RWPE2 (cell line): ENCODE results near the gene MYO10.
A peak's percentile ranks its signal among the peaks of the same experiment; 100 is the strongest.

Experiments used
- ATAC-seq: fragments of 200-7000 bp; cut with Tn5 transposase; 3 replicates; pipeline ENCODE4 v1.9.1; 2021; ENCODE audit warnings: low read depth
- DNase-seq: peaks from one replicate; pipeline ENCODE4 v3.0.0-alpha.2; 2020; ENCODE audit warnings: low spot score
- H3K27ac ChIP-seq: fragments of 450-650 bp; 2 replicates; pipeline ENCODE4 v1.5.1; 2017; ENCODE audit warnings: mild to moderate bottlenecking; ENCODE audit not compliant: poor library complexity, severe bottlenecking
- H3K27me3 ChIP-seq: fragments of 250-450 bp; sonication (Bioruptor Pico); 2 replicates; pipeline ENCODE4 v1.5.1; 2021; ENCODE audit warnings: mild to moderate bottlenecking, moderate library complexity; ENCODE audit not compliant: insufficient read depth, poor library complexity, severe bottlenecking
- H3K36me3 ChIP-seq: fragments of 250-450 bp; sonication (Bioruptor Pico); 2 replicates; pipeline ENCODE4 v1.5.1; 2020; ENCODE audit warnings: low read depth, mild to moderate bottlenecking, moderate library complexity
- H3K4me1 ChIP-seq: fragments of 250-450 bp; sonication (Bioruptor Pico); 2 replicates; pipeline ENCODE4 v1.5.1; 2021; ENCODE audit warnings: mild to moderate bottlenecking, moderate library complexity; ENCODE audit not compliant: insufficient read depth, poor library complexity, severe bottlenecking
- H3K4me3 ChIP-seq: fragments of 250-450 bp; sonication (Bioruptor Pico); 2 replicates; pipeline ENCODE4 v1.5.1; 2021; ENCODE audit warnings: mild to moderate bottlenecking, moderate library complexity; ENCODE audit not compliant: severe bottlenecking
- H3K9me3 ChIP-seq: fragments of 250-450 bp; sonication (Bioruptor Pico); 2 replicates; pipeline ENCODE4 v1.5.1; 2021; ENCODE audit warnings: mild to moderate bottlenecking, moderate library complexity; ENCODE audit not compliant: severe bottlenecking
- CTCF ChIP-seq: fragments of 450-650 bp; IDR thresholded peaks from one replicate; pipeline ENCODE4 v1.5.1; 2017; ENCODE audit warnings: mild to moderate bottlenecking, moderate library complexity; ENCODE audit not compliant: poor library complexity, severe bottlenecking

MYO10 gene

DNA sequence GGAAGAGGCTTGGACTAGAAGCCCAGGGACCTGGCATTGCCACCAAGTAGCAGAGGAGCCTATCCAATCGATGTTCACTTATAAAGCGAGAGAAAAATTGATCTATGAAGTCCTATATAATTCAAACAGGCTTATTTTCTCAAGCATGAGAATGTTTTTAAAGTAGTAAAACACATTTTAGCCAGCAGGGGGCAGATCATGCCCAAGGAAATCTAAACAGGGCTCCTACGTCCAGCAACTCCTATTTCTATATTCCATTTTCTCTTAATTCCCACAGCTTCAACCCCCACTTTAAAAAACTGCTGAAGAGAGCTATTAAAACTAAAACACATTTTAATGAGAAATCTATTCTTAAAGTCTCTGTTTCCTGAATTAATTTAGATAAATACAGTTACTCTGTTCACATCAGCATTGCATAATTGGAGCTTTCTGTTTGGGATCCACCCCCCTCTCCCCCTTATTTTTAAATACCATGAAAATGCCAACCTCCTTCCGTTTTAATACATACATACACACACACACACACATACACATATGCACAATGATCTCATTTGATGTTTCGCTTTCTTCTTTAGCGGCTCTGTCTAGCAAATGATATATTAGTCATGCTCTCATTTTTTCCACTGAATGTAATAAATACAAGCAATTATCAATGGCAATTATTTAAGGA lies 144.9 kb downstream of the MYO10 start:
- DNase-seq, result no peak
- Histone ChIP-seq H3K36me3 (peaks cover 29% of the 10 kb centered on the region), H3K27me3 (no peaks in the 10 kb centered on the region), H3K4me1 (peaks cover 5% of the 10 kb centered on the region), H3K4me3 (no peak overlapping the region), H3K27ac (no peak overlapping the region), H3K9me3 (no peaks in the 10 kb centered on the region)
- TF ChIP-seq CTCF, result peak; percentile 88
- ATAC-seq, result peak; percentile 29; the same call in 1 of the 3 replicates

DNA sequence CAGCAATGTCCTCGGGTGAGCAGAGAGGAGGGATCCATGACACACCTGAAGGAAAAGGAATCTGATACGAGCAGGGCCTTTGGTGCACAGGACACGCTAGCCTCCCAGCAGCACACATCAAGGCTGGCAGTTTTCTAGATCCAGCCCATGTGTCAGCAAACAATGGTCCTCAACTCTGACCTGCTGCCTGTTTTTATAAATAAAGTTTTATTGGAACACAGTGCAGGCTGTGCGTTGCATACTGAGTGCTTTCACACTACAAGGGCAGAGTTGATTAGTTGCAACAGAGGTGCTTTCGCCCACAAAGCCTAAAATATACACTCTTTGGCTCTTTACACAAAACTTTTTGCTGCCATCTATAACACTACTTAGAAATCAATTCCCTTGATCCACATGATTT lies 147.1 kb downstream of the MYO10 start:
- no peak for TF ChIP-seq CTCF
- no peak overlapping the region for H3K4me3 ChIP-seq
- ATAC-seq (no peak), DNase-seq (no peak)
- no peak overlapping the region for H3K27ac ChIP-seq
- peaks cover 5% of the 10 kb centered on the region for H3K4me1 ChIP-seq
- H3K27me3 ChIP-seq, result no peaks in the 10 kb centered on the region
- H3K9me3 ChIP-seq, result no peaks in the 10 kb centered on the region
- peaks cover 36% of the 10 kb centered on the region for H3K36me3 ChIP-seq

DNA sequence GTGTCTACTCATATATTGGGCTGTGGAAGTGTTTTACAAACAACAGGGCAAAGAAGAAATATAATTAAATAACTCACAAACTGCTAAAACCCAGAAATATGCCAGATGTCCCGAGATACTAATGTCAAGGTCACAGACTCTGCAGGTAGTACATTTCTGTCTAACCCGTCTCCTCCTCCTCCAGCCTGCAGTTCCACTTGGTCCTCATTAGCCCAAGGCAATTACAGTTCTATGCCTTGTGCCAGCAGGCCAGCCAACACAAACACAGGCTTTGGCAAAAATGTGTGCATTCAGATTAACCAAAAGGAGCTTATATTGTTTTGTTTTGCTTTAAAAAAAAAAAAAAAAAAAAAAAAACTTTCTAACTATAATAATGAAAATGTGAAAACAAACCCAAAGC lies 148.8 kb downstream of the MYO10 start:
- Histone ChIP-seq H3K4me1 (peaks cover 5% of the 10 kb centered on the region), H3K36me3 (peaks cover 41% of the 10 kb centered on the region), H3K27ac (no peak overlapping the region), H3K9me3 (no peaks in the 10 kb centered on the region), H3K4me3 (no peak overlapping the region), H3K27me3 (no peaks in the 10 kb centered on the region)
- no peak for ATAC-seq
- no peak for TF ChIP-seq CTCF
- DNase-seq, result no peak

DNA sequence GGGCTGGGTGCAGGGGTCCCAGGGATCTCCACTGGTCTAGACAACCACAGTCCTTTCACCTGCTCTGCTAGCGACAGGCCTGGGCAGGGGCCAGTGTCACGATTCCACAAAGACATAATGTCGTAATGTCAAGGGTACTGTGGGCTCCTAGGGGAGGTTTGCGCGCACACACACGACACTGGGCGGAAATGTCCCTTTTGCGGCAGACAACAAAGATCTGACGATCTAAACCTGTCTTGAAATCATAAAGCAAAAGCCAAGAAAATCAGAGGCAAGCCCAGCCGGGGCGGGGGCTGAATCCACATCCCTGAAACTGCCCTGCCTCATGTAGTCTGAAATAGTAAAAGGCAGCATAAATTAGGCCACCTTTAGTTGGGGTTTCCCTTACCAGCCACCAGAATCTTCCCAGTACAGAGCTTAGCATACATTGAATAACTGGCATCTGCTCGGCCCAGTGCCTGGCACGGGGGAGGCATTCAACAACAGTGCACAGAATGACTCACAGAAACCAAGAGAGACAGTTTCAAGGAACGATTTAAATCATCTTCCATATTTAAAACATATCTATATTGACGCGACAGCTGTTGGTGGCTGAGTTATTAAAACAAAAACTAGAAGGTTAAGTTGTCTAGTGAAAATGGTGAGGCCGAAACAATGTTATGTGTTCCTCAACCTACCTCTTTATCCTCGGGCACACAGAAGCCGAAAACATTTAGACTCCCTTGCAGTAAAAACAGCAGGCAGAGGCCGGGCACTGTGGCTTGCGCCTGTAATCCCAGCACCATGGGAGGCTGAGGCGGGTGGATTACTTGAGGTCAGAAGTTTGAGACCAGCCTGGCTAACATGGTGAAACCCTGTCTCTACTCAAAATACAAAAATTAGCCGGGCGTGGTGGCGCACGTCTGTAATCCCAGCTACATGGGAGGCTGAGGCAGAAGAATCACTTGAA lies 151.0 kb downstream of the MYO10 start:
- Histone ChIP-seq H3K27me3 (no peaks in the 10 kb centered on the region), H3K4me3 (no peak overlapping the region), H3K4me1 (peaks cover 5% of the 10 kb centered on the region), H3K9me3 (no peaks in the 10 kb centered on the region), H3K36me3 (peaks cover 56% of the 10 kb centered on the region), H3K27ac (no peak overlapping the region)
- ATAC-seq (no peak; the same call in 2 of the 3 replicates), DNase-seq (no peak)
- no peak for TF ChIP-seq CTCF
